LNCaP clone FGC (cell line): ENCODE data around the gene KRT9.

Experiments used
- DNase-seq: peaks from one replicate; pipeline ENCODE4 v3.0.0-alpha.2; 2011; ENCODE audit warnings: low read depth
- H3K4me3 ChIP-seq: 2 replicates; pipeline ENCODE4 v1.5.1; 2011; ENCODE audit warnings: mild to moderate bottlenecking, low read depth, low read length, control low read depth
- CTCF ChIP-seq: IDR thresholded peaks from 2 replicates; pipeline ENCODE4 v1.5.1; 2012; ENCODE audit warnings: mild to moderate bottlenecking; ENCODE audit not compliant: control insufficient read depth, insufficient read depth; ENCODE audit errors: extremely low read depth

Gene KRT9

DNA sequence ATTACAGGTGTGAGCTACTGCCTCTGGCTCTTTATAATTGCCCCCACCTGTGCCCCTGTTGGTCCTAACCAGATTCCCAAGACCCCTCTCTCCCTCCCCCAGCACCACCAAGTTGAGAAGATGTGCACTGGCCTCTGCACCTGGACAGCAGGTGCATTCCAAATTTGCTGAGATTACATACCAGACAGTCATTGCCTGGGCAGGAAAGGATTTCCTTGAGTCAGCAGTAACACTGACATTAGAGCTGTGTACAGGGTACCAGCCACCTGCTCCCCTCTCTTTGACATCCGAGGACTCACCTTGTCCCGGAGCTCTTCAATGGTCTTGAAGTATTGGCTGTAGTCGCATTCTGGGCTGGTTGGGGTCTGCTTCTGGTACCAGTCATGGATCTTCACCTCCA, 53.8 kb downstream of the KRT9 start:
- H3K4me3 ChIP-seq: no peak overlapping the region
- no peak for TF ChIP-seq CTCF
- DNase-seq: no peak

DNA sequence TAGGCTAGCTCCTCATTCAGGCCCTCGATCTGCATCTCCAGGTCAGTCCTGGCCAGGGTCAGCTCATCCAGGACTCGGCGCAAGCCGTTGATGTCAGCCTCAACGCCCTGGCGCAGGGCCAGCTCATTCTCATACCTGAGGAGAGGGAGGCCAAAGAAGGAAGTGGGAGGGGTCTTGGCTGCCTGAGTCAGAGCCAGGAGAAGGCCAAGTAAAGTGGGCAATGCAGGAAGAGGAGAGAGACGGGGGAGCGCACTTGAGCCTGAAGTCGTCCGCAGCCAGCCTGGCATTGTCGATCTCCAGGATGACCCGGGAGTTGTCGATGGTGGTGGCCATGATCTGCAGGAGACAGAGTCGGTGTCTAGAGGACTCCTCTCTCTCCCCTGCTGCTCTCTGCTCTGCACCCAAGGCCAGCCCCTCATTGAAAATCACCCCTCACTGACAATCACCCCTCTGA, 55.0 kb downstream of the KRT9 start:
- no peak for DNase-seq
- no peak for TF ChIP-seq CTCF
- no peak overlapping the region for H3K4me3 ChIP-seq

GRCh38 chr17:41516147-41516829, 55.6 kb downstream of the KRT9 start:
- DNase-seq: no peak
- no peak overlapping the region for H3K4me3 ChIP-seq
- no peak for TF ChIP-seq CTCF
